Right lobe of liver (tissue), 4 donors: Measurements from ENCODE around the gene PACC1.

Source experiments
- CTCF ChIP-seq, 4 donors: fragments of 200-600 bp in 3 of 4; fragments of 450-650 bp in 1 of 4; IDR thresholded peaks; one replicate each; pipeline versions ENCODE4 v1.5.1 to v1.8.0; 2016 to 2022; ENCODE audit warnings: antibody characterized with exemption in 4 of 4, mild to moderate bottlenecking in 2 of 4
- POLR2A ChIP-seq: fragments of 450-650 bp; IDR thresholded peaks from one replicate; pipeline ENCODE4 v1.6.1; 2017; ENCODE audit warnings: antibody characterized with exemption, mild to moderate bottlenecking
- donor health status: DM: no; HTN: no; CAD: no.
- donor health status: DM: no; HTN: no; CAD: no.
- donor health status: DM: no; HTN: yes; CAD: no.

GRCh38 chr1:212375986-212376385, 38.7 kb downstream of the PACC1 start:
- TF ChIP-seq CTCF (IDR thresholded peaks at IDR 0.05) (no peak), POLR2A (no peak)
